Lung (tissue), 12 donors: ENCODE data around the gene TNIK. TPM values are rescaled to one million over a fixed set of nuclear protein-coding genes. Genes with fewer than 3 reads are reported as not detected.

Experiments used
- ATAC-seq: fragments of 200-7000 bp; cut with Tn5 transposase; one replicate; pipeline ENCODE4 v1.9.1; 2020; ENCODE audit warnings: moderate number of reproducible peaks; ENCODE audit not compliant: insufficient read depth, low FRiP score
- DNase-seq, 3 donors: peaks; one replicate each; pipeline ENCODE4 v3.0.0-alpha.2; 2013 to 2017
- H3K27ac ChIP-seq, 2 donors: one replicate each; pipeline ENCODE4 v1.5.1; 2013; ENCODE audit warnings: mild to moderate bottlenecking in 2 of 2, moderate library complexity in 2 of 2, control low read depth in 1 of 2, inconsistent platforms in 1 of 2, low read depth in 1 of 2, low read length in 1 of 2
- H3K27me3 ChIP-seq, 3 donors: one replicate each; pipeline ENCODE4 v1.5.1; 2013; ENCODE audit warnings: low read length in 2 of 3; ENCODE audit not compliant: control insufficient read depth in 3 of 3, insufficient read depth in 3 of 3
- H3K36me3 ChIP-seq, 4 donors: one replicate each; pipeline ENCODE4 v1.5.1; 2013; ENCODE audit warnings: low read length in 4 of 4, mild to moderate bottlenecking in 1 of 4, moderate library complexity in 1 of 4; ENCODE audit not compliant: control insufficient read depth in 4 of 4, insufficient read depth in 4 of 4
- H3K4me1 ChIP-seq, 5 donors: one replicate each; pipeline ENCODE4 v1.5.1; 2013; ENCODE audit warnings: low read length in 5 of 5, mild to moderate bottlenecking in 2 of 5, moderate library complexity in 1 of 5; ENCODE audit not compliant: control insufficient read depth in 5 of 5, insufficient read depth in 5 of 5
- H3K4me3 ChIP-seq: one replicate; pipeline ENCODE4 v1.5.1; 2013; ENCODE audit warnings: mild to moderate bottlenecking, control low read depth, moderate library complexity
- H3K9ac ChIP-seq, 2 donors: one replicate each; pipeline ENCODE4 v1.5.1; 2013; ENCODE audit warnings: low read length in 2 of 2, control low read depth in 1 of 2; ENCODE audit not compliant: insufficient read depth in 1 of 2
- H3K9me3 ChIP-seq, 4 donors: one replicate each; pipeline ENCODE4 v1.5.1; 2013; ENCODE audit warnings: low read length in 3 of 4, mild to moderate bottlenecking in 1 of 4, moderate library complexity in 1 of 4; ENCODE audit not compliant: control insufficient read depth in 4 of 4, insufficient read depth in 3 of 4
- CTCF ChIP-seq: IDR thresholded peaks from 2 replicates; pipeline ENCODE4 v1.5.1; 2012; ENCODE audit warnings: mild to moderate bottlenecking; ENCODE audit errors: control extremely low read depth, extremely low read depth
- WGBS, 2 donors: extraction: QIAGEN DNeasy Blood & Tissue Kit; methylation state at CpG; one replicate each; pipeline ENCODE4 v1.1.7; 2013; 5-methylcytosine and 5-hydroxymethylcytosine counted together
- polyA plus RNA-seq, 2 donors: library from polyadenylated mRNA; stranded (reverse); fragments of 200-250 nt; gene quantifications; one replicate each; pipeline ENCODE4 v1.2.1, GENCODE V29; 2013
- total RNA-seq, 2 donors: library from RNA; depleted of rRNA in 1 of 2; stranded (reverse); fragments of >200 nt in 1 of 2; gene quantifications; one replicate each; pipeline ENCODE4 v1.2.1, GENCODE V29; 2014 to 2021
- donor health status: control.
- donor health status: control.
- donor health status: Bipolar disorder and iron deficiency.
- donor health status: healthy.
- donor health status: DM: yes; HTN: yes; CAD: no.

The TNIK gene
- total and polyA plus RNA-seq, 4 donors: 9.4 to 36.3 (median 14.3) TPM

DNA sequence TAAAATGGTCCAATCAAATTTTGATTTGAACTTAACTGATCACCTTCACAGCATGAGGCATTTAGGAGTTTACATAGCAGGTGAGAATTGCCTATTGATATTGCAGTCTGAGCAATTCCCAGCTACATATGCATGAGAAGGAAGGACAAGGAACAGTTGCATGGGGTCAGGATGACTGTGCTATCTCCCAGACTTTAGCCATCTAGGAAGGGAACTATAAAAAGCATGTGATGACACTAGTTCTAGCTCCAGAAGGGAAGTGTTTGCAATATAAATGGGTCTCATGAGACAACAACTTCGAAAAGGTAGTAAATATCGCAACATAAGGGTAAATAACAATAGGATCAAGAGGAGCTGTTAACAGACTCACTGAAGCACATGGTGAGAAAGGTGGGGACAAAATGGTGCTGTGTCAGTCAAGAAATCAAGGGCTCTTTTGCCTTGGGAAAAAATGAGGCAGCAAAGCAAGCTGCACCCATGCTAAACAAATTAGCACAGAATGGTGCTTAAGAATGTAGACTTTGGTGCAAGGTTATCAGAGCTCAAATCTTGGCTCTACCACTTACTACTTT, 343.3 kb downstream of the TNIK start:
- DNase-seq (no peak), ATAC-seq (no peak)
- TF ChIP-seq CTCF: no peak
- H3K36me3 ChIP-seq: peaks cover 0 to 4% (median 0%) of the 10 kb centered on the region in 4 donors
- WGBS, 2 donors: 77 to 82% methylated on average over 2 of the region's 2 CpGs
- peaks cover 0 to 4% (median 0%) of the 10 kb centered on the region in 5 donors for H3K4me1 ChIP-seq
- H3K9ac ChIP-seq: no peak overlapping the region
- no peak overlapping the region for H3K27ac ChIP-seq
- H3K4me3 ChIP-seq: no peak overlapping the region
- no peaks in the 10 kb centered on the region for H3K27me3 ChIP-seq
- peaks cover 0 to 2% (median 0%) of the 10 kb centered on the region in 4 donors for H3K9me3 ChIP-seq

GRCh38 chr3:171116365-171116764, 343.8 kb downstream of the TNIK start:
- TF ChIP-seq CTCF: no peak
- no peak overlapping the region for H3K9ac ChIP-seq
- H3K27me3 ChIP-seq: no peaks in the 10 kb centered on the region
- ATAC-seq (no peak), DNase-seq (no peak)
- no peak overlapping the region for H3K27ac ChIP-seq
- no peak overlapping the region for H3K4me3 ChIP-seq
- peaks cover 0 to 4% (median 0%) of the 10 kb centered on the region in 4 donors for H3K36me3 ChIP-seq
- H3K4me1 ChIP-seq: peaks cover 0 to 4% (median 0%) of the 10 kb centered on the region in 5 donors
- H3K9me3 ChIP-seq: peaks cover 0 to under 1% (median 0%) of the 10 kb centered on the region in 4 donors

DNA sequence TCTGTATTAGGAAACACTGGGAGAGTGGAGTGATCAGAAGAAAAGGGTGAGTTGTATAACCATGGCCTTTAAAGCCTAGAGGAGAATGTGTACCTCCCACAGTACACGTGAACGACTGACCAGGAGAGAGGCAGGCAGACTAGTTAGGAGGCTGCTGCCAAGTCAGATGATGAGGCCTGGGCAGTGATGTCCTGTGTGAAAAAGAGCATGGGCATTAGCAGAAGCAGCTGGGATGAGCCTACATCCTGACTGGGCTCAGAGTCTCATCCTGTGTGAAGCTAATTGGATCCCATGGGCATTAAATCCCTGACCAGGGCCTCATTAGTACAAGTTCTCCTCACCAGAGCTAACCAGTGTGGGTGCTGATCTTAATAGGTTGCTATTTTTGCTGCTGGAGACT, 344.5 kb downstream of the TNIK start:
- Histone ChIP-seq H3K27me3 (no peaks in the 10 kb centered on the region), H3K9me3 (no peaks in the 10 kb centered on the region), H3K4me3 (no peak overlapping the region), H3K4me1 (peaks cover 0 to 4% (median 0%) of the 10 kb centered on the region in 5 donors), H3K27ac (no peak overlapping the region), H3K36me3 (peaks cover 0 to 3% (median under 1%) of the 10 kb centered on the region in 4 donors), H3K9ac (no peak overlapping the region)
- DNase-seq (no peak), ATAC-seq (no peak)
- TF ChIP-seq CTCF: no peak
- WGBS, 2 donors: 88 to 93% methylated on average over 2 of the region's 2 CpGs

DNA sequence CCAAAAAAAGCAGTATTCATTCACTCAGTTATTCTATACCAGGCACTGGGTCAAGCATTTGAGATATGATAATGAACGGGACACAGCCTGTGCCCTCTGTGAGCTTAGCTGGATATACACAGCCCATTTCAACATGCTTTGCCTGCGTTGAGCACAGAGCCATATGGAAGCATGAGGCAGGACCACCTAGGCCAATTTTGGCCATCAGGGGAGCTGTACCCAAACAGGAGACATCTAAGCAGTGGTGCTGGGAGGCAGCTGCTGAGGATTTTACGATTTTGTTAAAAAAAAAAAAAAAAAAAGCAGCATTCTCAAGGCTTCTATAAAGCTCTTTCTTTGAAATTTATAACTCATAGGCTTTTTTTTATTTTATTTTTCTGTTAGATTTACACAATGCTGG, 346.5 kb downstream of the TNIK start:
- Histone ChIP-seq H3K27ac (no peak overlapping the region), H3K4me1 (peaks cover 0 to 4% (median 0%) of the 10 kb centered on the region in 5 donors), H3K9ac (no peak overlapping the region), H3K36me3 (peaks cover 4 to 9% (median 6%) of the 10 kb centered on the region in 4 donors), H3K27me3 (no peaks in the 10 kb centered on the region), H3K4me3 (no peak overlapping the region), H3K9me3 (peaks cover 0 to 1% (median 0%) of the 10 kb centered on the region in 4 donors)
- ATAC-seq: no peak
- TF ChIP-seq CTCF: no peak
- peak in 1 of 3 donors; percentile 14 for DNase-seq
- WGBS, 2 donors: 78 to 87% methylated on average over 3 of the region's 3 CpGs
